WI38 (cell line): Measurements from ENCODE around the gene PREX1.

Source experiments
- H3K4me3 ChIP-seq: 2 replicates; pipeline ENCODE4 v1.5.1; 2011; ENCODE audit warnings: low read depth, mild to moderate bottlenecking, control low read depth, low read length
- TF ChIP-seq, protein P1 (sequence below): IDR thresholded peaks from 2 replicates; pipeline ENCODE4 v1.5.1; 2012; ENCODE audit warnings: low read depth, mild to moderate bottlenecking, control low read depth, low read length

PREX1 gene

DNA sequence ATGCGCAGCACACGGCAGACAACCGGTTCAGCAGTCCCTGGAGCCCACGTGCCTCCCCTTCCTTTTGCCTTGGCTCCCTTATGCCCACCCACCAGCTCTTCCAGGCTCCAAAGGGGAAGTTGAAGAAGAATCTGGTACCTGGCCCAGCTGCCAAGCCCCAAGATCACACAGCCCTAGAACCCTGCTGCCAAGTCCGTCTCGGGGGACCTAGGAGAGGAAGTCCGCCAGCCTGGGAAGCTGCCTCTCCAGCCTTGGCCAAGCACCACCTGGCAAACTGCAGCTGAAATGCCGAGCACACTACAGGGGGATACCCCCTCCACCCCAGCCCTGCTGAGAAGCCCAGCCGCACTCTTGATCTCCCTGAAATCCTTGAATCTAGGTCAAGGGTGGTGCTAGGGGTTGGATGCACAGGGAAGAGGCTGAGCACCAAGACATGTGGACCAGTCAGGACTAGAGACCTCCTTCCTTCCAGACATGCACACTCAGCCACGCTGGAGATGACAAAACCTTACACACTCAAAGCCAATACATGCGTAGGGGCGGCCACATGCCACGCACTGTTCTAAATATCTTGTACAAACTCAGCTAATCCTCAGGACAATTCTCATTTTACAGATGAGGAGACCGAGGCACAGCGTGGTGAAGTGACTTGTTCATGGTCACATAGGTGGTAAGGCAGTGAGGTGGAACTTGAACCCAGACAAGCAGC, 124.1 kb downstream of the PREX1 start:
- TF ChIP-seq, protein P1, sequence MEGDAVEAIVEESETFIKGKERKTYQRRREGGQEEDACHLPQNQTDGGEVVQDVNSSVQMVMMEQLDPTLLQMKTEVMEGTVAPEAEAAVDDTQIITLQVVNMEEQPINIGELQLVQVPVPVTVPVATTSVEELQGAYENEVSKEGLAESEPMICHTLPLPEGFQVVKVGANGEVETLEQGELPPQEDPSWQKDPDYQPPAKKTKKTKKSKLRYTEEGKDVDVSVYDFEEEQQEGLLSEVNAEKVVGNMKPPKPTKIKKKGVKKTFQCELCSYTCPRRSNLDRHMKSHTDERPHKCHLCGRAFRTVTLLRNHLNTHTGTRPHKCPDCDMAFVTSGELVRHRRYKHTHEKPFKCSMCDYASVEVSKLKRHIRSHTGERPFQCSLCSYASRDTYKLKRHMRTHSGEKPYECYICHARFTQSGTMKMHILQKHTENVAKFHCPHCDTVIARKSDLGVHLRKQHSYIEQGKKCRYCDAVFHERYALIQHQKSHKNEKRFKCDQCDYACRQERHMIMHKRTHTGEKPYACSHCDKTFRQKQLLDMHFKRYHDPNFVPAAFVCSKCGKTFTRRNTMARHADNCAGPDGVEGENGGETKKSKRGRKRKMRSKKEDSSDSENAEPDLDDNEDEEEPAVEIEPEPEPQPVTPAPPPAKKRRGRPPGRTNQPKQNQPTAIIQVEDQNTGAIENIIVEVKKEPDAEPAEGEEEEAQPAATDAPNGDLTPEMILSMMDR, result no peak
- no peak overlapping the region for H3K4me3 ChIP-seq

DNA sequence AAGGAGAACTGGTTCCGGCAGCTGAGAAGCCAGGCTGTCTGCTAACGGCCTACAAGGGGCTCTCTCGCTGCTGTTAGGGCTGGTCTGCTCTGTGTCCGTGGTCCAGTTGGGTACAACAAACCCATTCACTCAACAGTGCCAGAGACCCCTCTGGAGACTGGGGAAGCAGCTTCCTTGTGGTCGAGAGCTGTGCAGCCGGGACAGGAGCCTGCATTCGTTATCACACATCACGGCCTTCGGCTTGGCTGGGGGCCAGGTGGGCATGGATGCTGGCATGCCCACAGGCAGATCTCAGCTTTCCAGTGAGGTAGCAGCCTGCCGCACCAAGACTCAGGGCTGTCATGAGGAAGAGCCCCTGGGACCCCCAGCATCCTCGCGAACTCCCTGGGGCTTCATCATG, 124.7 kb downstream of the PREX1 start:
- H3K4me3 ChIP-seq, result no peak overlapping the region
- TF ChIP-seq, protein P1, result no peak

DNA sequence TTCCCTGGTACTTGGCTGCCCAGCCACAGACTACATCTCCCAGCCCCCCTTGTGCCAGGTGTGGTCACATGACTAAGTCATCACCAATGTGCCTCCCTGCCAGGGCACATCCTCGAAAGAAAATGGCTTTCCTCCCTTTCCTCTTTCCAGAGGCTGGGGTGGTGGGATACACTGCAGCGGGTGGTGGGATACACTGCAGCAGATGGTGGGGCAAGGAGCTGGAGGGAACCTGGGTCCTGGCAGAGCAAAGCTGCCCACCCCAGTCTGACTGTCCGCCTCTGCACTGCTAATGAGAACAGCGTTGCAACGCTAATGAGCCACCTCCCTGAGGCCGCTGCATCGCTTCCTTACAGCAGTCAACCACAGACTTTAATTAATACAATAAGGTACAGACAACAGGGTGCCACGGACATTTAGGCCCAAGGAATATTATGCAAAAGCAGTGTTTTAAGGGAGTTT, 125.3 kb downstream of the PREX1 start:
- TF ChIP-seq, protein P1, result no peak
- H3K4me3 ChIP-seq, result no peak overlapping the region

DNA sequence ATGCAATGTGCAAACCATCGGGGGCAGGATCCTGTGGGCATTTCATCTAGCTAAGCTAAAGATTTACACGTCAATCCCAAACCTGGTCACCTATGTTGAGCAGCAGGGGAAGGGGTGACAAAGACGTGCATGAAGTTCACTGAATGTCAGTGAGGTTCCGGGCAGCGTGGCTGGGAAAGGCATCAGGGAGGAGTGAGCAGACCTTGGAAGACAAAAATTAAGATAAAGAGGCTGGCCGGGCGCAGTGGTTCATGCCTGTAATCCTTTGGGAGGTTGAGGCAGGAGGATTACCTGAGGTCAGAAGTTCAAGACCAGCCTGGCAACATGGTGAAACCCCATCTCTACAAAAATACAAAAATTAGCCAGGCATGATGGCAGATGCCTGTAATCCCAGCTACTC, 126.1 kb downstream of the PREX1 start:
- H3K4me3 ChIP-seq, result no peak overlapping the region
- TF ChIP-seq, protein P1, result no peak

DNA sequence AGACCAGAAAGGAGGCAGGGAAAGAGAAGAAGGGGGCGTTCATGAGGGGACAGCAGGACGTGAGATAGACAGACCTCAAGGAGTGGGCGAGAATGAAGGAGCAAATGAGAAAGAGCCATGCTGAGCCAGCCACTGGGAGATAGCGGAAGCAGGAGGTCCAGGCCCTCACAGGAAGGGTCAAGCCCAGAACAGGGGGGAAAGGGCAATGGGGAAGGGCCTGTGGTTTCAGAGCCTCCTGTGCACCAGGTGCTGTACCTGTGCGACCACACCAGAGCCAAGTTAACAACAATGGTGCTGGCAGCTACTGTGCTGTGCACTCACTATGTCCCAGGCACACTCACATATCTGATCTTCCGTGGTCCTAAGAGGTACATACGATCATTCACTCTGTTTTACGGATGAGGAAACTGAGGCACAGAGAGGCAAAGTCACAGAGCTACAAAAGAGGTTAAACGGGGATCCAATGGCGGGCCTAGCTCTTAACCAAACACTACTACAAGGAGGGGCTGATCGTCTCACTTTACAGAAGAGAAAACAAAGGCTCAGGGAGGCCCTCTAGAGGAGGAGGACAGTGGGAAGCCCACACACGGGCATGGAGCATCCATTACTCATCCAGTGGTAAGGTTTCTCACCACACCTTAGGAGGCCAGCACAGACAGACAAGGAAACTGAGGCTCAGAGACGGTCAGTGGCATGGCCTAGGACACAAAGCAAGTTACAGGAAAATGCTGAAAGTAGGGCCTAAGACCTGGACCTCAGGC, 129.1 kb downstream of the PREX1 start:
- H3K4me3 ChIP-seq, result no peak overlapping the region

GRCh38 chr20:48697845-48698491, 129.8 kb downstream of the PREX1 start:
- TF ChIP-seq, protein P1, result no peak
- H3K4me3 ChIP-seq, result no peak overlapping the region

More for the DNA sequence above, 129.1 kb downstream of the PREX1 start:
- TF ChIP-seq, protein P1, result no peak
